Colonic mucosa (tissue), 4 donors: ENCODE results near the gene TRIP11. TPM values are rescaled to one million over a fixed set of nuclear protein-coding genes. Genes with fewer than 3 reads are reported as not detected.
"Not testable (repeated sequence)": the region's sequence is repeated elsewhere in the genome, so short reads cannot be mapped to it uniquely, and the experiment has no call there.

ENCODE experiments used
- DNase-seq: peaks from one replicate; pipeline ENCODE4 v3.0.0-alpha.2; 2020
- H3K27ac ChIP-seq: fragments of 200-600 bp; one replicate; pipeline ENCODE4 v1.8.0; 2021
- H3K27me3 ChIP-seq: fragments of 200-600 bp; one replicate; pipeline ENCODE4 v1.8.0; 2021
- H3K36me3 ChIP-seq: fragments of 200-600 bp; one replicate; pipeline ENCODE4 v1.8.0; 2021
- H3K4me1 ChIP-seq: fragments of 200-600 bp; one replicate; pipeline ENCODE4 v1.8.0; 2021; ENCODE audit warnings: mild to moderate bottlenecking
- H3K4me3 ChIP-seq: fragments of 200-600 bp; one replicate; pipeline ENCODE4 v1.8.0; 2021
- H3K9ac ChIP-seq, 2 donors: one replicate each; pipeline ENCODE4 v1.7.0; 2013; ENCODE audit warnings: control low read depth in 2 of 2, low read depth in 2 of 2, low read length in 2 of 2
- H3K9me3 ChIP-seq: fragments of 200-600 bp; one replicate; pipeline ENCODE4 v1.8.0; 2021
- intact Hi-C: fragments of 100-400 bp; cut with DNase I; formaldehyde crosslinking; loops from one replicate; pipeline ENCODE4 v1.14.1; 2022
- total RNA-seq, 2 donors: library from RNA; stranded (reverse); fragmentation: NEBNext Ultra II Directional in 1 of 2; extraction: Animal tissue kit (Norgen Biotek cat#: 25700) in 1 of 2; gene quantifications; one replicate each; pipeline ENCODE4 v1.2.1, GENCODE V29; 2021
- TF ChIP-seq, protein P1 (sequence below): fragments of 200-600 bp; IDR thresholded peaks from one replicate; pipeline ENCODE4 v1.8.0; 2022; ENCODE audit warnings: antibody characterized with exemption, mild to moderate bottlenecking
- donor health status: healthy.
- donor health status: DM: no; HTN: no; CAD: no.
- donor health status: DM: no; HTN: no; CAD: no.

Gene TRIP11
- 10 to 100 TPM; 53.8 to 56.3 TPM for total RNA-seq

DNA sequence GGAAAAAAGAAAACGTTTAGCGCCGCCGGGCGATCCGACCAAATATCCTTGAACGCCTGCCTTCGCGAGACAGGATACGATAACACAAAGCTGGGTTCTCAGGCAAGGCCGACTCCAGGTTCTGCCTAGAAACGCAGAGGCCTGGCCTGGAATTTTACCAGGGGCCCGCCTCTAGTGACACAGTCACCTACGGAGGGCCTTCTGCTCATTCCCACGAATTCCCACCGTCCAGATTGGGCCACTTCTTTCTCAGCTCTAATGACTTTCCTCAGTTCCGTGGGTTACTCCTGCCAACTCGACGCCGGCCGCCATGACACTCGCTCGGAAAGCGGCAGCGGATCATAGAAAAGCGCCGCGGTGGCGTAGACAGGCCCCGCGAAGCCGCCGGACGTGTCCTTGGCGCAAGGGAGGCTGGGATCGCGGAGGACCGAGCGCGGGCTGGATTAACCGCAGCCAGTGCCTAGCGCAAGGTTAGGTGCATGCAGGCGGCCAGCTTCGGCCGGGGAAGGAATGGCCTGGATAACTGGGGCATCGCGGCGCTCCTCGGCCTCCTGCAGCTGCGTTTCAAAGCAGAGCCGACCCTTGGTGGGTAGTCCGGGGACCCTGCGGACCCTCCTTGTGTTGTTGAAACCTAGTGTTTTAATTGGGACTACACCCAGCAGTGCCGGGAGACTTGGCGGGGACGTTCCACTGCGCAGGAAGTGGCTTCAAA, at the start of gene TRIP11:
TSS of gene TRIP11 (minus strand) at position 341 of the 712 bp plus-strand sequence. CDS start 374 bp downstream, outside the sequence.
- TF ChIP-seq, protein P1, sequence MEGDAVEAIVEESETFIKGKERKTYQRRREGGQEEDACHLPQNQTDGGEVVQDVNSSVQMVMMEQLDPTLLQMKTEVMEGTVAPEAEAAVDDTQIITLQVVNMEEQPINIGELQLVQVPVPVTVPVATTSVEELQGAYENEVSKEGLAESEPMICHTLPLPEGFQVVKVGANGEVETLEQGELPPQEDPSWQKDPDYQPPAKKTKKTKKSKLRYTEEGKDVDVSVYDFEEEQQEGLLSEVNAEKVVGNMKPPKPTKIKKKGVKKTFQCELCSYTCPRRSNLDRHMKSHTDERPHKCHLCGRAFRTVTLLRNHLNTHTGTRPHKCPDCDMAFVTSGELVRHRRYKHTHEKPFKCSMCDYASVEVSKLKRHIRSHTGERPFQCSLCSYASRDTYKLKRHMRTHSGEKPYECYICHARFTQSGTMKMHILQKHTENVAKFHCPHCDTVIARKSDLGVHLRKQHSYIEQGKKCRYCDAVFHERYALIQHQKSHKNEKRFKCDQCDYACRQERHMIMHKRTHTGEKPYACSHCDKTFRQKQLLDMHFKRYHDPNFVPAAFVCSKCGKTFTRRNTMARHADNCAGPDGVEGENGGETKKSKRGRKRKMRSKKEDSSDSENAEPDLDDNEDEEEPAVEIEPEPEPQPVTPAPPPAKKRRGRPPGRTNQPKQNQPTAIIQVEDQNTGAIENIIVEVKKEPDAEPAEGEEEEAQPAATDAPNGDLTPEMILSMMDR: no peak
- Histone ChIP-seq H3K4me3 (peak within 1 kb of the TSS; percentile 69), H3K27ac (peak within 1 kb of the TSS; percentile 85), H3K9ac (peak within 1 kb of the TSS; percentile 85 to 98), H3K27me3 (no peaks in the 10 kb centered on the region), H3K36me3 (no peaks in the 10 kb centered on the region), H3K4me1 (peaks cover 19% of the 10 kb centered on the region), H3K9me3 (no peaks in the 10 kb centered on the region)
- peak; percentile 97 for DNase-seq
- intact Hi-C loops: no loop called here

DNA sequence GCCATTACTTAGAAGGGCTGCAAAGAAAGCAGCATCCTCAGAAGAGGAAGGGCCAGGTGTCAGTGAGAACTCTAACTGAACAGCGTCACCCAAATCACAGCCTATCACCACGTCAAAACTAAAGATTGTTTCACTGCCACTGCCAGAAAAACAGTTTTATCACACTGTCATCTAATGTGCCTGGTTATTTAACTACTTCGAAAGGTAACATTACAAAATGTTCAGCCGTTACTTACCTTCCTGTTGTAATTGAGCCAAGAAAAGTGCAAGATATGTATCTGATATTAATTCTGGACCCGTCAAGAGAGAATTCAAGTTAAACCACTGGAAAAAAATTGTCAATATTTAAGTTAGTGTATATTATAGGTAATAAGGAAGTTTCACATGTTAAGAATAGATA, 48.6 kb upstream of the TRIP11 start:
- Histone ChIP-seq H3K4me3 (no peak overlapping the region), H3K9me3 (no peaks in the 10 kb centered on the region), H3K9ac (no peak overlapping the region), H3K36me3 (no peaks in the 10 kb centered on the region), H3K4me1 (no peaks in the 10 kb centered on the region), H3K27ac (no peak overlapping the region), H3K27me3 (no peaks in the 10 kb centered on the region)
- no peak for DNase-seq
- TF ChIP-seq, protein P1: no peak
- intact Hi-C loops: no loop called here

DNA sequence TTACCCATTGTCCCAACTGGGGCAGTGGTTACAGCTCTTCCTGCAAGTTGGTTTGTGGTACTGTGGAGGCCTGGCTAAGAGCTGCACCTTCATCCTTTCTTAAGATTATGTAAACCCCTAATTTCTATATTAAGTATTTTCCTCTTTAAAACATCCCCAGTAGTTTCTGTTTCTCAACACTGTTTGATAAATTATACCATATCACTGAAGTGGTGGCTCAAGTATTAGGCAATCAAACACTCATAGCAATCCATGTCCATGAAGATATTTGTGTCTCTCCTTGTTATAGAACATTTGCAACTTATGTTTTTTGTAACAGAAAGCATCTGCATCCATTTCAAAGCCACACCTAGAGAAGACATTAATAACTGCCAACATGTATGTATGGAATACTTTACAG, 34.7 kb upstream of the TRIP11 start:
- intact Hi-C loops: no loop called here
- Histone ChIP-seq H3K4me3 (no peak overlapping the region), H3K4me1 (no peaks in the 10 kb centered on the region), H3K27me3 (no peaks in the 10 kb centered on the region), H3K9me3 (no peaks in the 10 kb centered on the region), H3K27ac (no peak overlapping the region), H3K36me3 (peaks cover 1% of the 10 kb centered on the region), H3K9ac (no peak overlapping the region)
- no peak for DNase-seq
- TF ChIP-seq, protein P1: no peak

DNA sequence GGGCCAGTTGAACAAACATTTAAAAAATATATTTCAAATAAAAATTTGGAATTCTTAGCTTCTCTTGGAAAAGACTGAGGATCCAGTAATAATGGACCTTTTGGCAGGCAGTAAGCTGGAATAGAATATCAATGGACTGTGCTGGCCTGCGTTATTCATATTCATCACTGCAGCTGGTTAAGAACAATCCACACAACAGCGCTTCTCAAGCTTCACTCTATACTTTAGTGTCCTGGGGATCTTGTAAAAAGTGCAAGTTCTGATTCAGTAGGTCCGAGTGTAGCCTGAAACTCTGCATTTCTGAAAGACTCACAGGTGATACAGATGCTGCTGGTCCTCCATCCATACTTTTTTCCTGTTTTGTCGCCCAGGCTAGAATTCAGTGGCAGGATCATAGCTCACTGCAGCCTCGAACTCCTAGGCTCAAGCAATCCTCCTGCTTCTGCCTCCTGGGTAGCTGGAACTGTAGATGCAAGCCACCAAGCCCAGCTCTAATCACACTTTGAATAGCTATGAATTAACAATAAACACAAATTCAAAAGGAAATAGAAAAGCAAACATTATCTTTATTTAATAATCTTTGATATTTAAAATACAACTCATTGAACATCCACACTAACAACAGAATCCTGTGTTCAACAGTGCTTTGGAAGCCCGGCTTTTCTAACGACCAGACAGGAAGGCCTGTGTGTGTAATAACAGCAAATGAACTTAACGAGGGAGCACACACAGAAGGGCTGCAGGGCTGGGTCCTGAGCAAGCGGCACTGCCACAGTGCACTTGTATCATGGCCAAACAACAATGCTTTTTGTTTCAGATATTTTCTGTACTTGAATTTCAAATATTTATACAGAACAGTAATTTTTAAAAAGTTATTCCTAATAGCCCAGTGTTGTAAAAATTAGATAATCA, 18.4 kb upstream of the TRIP11 start:
- H3K9ac ChIP-seq: no peak overlapping the region
- intact Hi-C loops: no loop called here
- H3K27me3 ChIP-seq: no peaks in the 10 kb centered on the region
- no peaks in the 10 kb centered on the region for H3K36me3 ChIP-seq
- TF ChIP-seq, protein P1: no peak
- DNase-seq: no peak
- no peak overlapping the region for H3K27ac ChIP-seq
- H3K4me1 ChIP-seq: no peaks in the 10 kb centered on the region
- H3K9me3 ChIP-seq: no peaks in the 10 kb centered on the region
- no peak overlapping the region for H3K4me3 ChIP-seq

DNA sequence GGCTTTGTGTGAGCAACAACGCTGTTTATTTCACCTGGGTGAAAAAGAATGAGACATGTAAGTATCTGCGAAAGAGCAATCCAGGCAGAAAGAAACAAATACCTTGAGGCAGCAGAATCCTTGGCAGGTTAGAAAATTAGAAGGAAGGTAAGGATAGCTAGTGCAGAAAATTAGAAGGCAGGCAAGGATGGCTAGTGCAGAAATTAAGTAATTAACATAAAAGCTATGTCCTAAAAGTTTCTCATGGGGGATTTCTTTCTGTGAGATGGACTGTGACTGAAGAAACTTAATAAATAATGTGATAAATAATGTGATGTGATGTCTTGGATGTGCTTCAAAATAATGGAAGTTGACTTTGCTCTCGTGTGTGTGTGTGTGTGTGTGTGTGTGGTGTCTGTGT, 9.9 kb upstream of the TRIP11 start:
- Histone ChIP-seq H3K36me3 (no peaks in the 10 kb centered on the region), H3K4me1 (no peaks in the 10 kb centered on the region), H3K27ac (no peak overlapping the region), H3K27me3 (no peaks in the 10 kb centered on the region), H3K9ac (no peak overlapping the region), H3K4me3 (no peak overlapping the region), H3K9me3 (no peaks in the 10 kb centered on the region)
- DNase-seq: no peak
- intact Hi-C loops: no loop called here
- TF ChIP-seq, protein P1: no peak

DNA sequence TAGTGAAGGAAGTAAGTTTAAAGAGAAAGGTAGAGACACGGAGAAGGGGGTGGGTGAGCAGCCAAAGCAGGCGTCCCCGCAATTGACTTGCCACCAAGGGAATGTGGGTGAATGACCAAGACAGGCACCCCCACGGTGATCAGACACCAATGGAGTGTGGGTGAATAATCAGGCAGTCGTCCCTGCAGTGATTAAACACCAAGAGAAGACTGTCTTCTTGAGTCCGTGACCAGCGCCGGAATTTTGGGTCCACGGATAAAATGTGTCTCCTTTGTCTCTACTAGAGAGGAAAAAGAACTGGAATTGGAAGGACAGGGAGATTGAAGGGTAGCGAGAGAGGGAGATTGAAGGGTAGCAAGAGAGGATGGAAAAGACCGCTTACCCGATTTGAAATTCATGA, 9.4 kb upstream of the TRIP11 start:
- H3K9ac ChIP-seq, intact Hi-C loops, H3K9me3 ChIP-seq, H3K4me3 ChIP-seq, H3K27ac ChIP-seq, DNase-seq, H3K4me1 ChIP-seq, H3K27me3 ChIP-seq, H3K36me3 ChIP-seq: not testable (repeated sequence)

DNA sequence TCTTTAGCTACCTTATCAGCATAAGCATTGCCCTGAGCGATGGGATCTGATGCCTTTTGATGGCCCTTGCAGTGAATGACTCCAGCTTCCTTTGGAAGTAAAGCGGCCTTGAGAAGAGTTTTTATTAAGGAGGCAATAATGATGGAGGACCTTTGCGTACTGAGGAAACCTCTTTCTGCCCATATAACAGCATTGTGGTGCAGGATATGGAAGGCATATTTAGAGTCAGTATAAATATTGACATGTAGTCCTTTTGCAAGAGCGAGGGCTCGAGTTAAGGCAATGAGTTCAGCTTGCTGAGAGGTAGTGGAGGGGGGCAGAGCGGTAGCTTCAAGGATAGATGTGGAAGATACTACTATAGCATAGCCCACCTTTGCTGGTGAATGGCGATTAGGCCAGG, 6.0 kb upstream of the TRIP11 start:
- H3K9me3 ChIP-seq, H3K4me1 ChIP-seq, intact Hi-C loops, H3K9ac ChIP-seq, H3K4me3 ChIP-seq, H3K36me3 ChIP-seq, DNase-seq, H3K27me3 ChIP-seq, H3K27ac ChIP-seq: not testable (repeated sequence)

DNA sequence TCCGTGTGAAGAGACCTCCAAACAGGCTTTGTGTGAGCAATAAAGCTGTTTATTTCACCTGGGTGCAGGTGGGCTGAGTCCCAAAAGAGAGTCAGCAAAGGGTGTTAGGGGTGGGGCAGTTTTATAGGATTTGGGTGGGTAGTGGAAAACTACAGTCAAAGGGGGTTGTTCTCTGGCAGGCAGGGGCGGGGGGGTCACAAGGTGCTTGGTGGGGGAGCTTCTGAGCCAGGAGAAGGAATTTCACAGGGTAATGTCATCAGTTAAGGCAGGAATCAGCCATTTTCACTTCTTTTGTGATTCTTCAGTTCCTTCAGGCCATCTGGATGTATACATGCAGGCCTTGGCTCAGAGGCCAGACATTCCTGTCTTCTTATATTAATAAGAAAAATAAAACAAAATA, 1.9 kb upstream of the TRIP11 start:
- DNase-seq, intact Hi-C loops: not testable (repeated sequence)

More for the DNA sequence above, 1.9 kb upstream of the TRIP11 start:
- H3K4me1 ChIP-seq: peaks cover 13% of the 10 kb centered on the region
- H3K9ac ChIP-seq, H3K27ac ChIP-seq, H3K36me3 ChIP-seq, H3K9me3 ChIP-seq, H3K4me3 ChIP-seq, H3K27me3 ChIP-seq: not testable (repeated sequence)
